Activated CD8-positive, alpha-beta memory T cell treated with anti-CD3 and anti-CD28 coated beads, Interleukin-2, amount 50 U/mL, for 1 hour (primary cell): ENCODE data around the gene FADS3.

Experiments
- DNase-seq: peaks from one replicate; pipeline ENCODE4 v3.0.0-alpha.2; 2020; ENCODE audit errors: extremely low read depth

Gene FADS3

DNA sequence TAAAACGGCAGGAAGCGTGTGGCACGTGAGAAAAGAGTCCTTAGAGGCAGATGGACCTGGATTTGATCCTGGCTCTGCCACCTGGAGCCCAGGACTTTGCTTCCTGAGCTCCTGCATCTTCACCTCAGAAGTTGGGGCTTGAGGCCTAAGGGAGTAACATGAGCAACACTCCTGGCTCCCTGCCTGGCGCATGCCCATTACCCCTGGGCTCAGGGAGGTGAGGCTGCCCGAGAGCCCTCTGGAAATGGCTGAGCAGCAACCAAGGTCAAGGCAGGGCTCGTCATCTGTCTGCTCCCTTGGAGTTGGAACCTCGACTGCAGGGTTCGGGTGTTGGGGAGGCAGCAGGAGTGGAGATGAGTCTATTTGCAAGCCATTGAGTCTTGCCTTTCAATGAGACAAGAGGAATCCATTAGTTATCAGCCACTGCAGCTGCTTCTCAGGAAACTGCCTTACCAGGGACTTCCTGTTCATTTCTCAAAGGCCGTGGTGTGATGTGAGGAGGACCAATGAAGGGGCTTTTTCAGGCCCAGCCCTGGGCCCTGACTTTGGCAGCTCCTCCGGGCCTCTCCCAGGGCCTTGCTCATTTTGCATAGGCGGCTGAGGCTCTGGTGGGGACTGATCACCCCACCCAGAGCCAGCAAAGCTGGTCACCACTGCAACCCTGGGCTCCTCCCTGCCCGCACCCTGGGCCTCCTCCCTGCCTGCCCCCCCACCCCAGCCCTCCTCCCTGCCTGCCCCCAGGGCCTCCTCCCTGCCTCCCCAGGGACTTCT lies 56.9 kb downstream of the FADS3 start:
- DNase-seq: no peak

DNA sequence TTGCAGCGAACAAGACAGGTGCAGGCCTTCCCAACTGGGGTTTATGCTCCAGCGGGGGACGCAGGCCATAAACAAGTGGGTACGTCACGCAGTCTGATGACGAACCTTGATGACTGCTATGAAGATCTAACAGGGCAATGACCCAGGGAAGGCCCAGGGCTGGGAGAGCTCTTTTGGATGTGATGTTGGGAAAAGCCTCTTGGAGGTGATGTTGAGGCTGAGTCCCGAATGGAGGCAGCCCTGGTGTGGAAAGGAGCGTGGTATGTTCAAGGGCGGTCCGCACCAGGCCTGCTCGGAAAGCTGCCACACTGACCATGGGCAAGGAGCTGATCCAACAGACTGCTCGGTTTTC lies 57.4 kb downstream of the FADS3 start:
- no peak for DNase-seq

DNA sequence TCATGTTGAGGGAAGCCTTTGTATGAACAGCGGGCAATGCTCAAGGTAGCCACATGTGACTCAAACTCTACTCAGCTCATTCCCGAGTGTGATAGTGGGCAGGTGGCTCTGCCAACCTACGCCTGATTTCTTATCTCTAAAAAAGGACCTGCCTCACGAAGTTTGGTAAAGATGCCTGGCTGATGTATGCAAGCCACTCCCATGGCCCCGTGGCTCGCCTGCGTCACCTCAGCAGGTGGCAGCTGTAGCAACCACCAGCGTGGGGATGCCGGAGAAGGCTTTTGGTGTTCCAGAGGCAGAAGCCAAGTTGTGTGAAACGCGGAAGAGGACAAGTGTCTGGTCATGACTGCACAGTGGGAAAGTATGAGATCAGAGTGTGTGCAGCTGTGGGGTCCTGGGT lies 57.9 kb downstream of the FADS3 start:
- no peak for DNase-seq

DNA sequence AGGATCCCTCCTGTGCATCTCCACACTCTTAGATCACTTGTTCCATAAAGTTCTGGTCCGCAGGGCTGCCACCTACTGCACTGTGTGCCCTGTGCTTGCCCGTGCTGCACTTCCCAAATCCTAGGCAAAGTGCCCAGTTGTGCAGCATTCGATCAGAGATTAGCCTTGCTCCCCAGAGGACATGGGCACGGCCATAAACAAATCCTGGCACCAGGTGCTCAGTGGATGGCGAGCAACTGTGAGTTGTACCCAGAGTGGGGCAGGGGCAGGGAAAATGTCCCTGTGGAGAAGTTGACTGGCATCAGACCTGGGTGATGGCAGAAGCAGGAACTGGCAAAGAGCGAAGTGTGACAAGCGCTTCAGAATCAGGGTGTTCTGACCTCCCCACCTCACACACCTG lies 58.6 kb downstream of the FADS3 start:
- DNase-seq: no peak

DNA sequence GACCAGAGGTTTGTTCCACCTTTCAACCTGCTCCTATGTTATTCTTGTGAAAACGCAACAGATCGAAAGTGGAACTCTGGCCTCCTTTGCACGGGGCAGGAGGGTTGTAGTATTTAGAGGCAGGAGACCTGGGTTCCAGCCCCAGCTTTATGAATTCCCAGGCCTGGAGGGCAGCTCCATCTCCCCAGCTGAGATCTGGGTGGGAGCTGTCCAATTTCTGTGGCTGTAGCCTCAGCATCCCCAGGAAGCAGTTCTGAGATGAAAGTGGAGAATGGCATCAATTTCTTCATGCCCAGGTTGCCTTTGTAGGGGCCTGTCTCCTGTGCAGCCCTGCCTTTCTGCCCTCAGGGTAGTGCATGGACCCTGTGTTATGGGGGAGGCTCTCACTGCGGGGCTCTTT lies 59.1 kb downstream of the FADS3 start:
- no peak for DNase-seq

DNA sequence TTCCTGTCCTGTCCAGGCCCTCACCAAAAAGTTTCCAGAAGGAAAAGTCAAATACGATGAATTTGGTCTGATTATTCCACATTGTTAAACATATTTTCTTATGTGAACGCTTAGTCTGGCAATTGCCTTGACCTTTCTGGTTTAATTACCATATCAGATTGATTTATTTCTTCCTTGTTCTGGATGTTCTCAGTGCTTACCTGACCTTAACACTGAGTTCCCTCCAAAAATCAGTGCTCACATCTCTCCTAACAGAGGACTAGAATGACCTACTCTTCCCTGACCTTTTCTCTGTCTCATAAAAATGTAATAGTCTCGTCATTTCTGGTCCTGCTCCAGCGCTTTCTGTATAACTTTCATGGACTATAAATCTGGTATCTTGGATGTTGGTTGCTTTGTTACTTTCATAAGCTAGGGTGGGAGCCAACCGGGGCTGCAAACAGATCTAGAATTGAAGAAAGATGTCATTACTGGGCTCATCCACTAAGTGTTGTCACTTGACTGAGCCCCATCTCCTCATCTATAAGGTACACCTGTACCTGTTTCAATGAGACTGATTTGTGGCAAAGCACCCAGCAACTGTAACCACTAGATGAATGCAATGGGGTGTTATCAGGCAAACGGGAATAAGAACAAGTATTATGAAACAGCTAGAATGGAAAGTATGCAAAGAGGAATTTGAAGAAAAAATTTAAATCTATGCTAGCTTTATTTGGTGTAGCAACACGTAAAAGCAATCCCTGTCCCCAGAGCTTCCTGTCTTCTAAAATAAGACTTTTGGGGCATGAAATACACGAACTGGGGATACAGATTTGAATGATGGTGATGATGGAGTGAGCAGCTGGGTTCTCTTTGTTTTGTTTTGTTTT lies 60.9 kb downstream of the FADS3 start:
- DNase-seq: no peak

DNA sequence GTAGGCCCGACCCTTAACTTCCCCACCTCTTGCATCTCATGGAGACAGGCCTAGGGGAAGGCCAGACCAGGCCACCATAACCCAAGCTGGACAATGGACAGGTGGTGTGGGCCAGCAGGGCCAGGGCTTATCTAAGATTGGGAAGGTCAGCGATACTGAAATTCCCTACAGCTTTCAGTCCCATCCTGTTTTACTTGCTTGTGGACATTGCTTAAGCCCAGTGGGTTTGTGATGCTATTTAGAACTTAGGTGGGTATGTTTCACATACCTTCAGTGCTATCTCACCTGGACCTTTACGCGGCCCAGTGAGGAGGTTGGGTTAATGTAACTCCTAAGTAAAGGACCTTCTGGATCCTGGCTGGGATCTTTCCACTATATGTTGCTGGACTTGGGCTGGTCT lies 61.5 kb downstream of the FADS3 start:
- no peak for DNase-seq

DNA sequence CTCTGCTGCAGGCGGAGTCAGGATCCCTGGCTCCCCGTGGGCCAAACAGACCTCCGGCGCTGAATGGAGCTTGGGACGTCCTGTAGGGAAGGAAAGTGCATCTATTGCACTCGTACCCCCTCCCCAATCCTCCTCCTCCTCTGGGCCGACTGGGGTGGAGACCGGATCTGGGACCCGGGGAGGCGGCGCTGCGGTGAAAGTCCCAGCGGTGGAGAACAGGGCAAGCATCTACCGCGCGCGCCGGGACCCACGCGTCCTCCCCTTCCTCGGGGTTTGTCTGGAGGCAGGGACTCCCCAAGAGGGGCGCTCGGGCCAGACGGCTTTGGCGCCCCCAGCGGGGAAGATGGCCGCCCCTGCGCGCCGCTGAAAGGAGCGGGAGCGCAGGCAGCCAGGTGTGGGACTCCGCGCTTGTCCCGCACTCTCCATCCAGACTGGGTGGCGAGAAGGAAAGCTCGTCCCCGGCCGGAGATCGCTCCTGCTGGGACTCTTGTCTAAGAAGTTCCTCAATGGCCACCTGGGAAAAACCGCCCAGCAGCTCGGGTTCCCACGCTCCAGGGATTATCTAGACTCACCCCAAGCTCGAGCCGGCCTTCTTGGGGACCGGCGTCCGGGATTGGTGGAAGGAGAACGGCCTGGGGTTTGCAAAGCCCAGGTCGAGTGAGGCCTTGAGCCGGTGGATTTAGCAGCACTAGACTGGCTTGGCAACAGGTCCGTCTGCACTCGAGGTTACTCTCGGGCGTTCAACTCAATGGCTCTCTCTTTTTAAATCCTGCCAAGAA lies 62.5 kb downstream of the FADS3 start:
- no peak for DNase-seq

DNA sequence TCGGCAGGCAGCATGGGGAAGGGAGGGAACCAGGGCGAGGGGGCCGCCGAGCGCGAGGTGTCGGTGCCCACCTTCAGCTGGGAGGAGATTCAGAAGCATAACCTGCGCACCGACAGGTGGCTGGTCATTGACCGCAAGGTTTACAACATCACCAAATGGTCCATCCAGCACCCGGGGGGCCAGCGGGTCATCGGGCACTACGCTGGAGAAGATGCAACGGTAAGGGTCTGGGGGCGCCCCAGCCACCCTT lies 63.0 kb downstream of the FADS3 start:
- DNase-seq: no peak

DNA sequence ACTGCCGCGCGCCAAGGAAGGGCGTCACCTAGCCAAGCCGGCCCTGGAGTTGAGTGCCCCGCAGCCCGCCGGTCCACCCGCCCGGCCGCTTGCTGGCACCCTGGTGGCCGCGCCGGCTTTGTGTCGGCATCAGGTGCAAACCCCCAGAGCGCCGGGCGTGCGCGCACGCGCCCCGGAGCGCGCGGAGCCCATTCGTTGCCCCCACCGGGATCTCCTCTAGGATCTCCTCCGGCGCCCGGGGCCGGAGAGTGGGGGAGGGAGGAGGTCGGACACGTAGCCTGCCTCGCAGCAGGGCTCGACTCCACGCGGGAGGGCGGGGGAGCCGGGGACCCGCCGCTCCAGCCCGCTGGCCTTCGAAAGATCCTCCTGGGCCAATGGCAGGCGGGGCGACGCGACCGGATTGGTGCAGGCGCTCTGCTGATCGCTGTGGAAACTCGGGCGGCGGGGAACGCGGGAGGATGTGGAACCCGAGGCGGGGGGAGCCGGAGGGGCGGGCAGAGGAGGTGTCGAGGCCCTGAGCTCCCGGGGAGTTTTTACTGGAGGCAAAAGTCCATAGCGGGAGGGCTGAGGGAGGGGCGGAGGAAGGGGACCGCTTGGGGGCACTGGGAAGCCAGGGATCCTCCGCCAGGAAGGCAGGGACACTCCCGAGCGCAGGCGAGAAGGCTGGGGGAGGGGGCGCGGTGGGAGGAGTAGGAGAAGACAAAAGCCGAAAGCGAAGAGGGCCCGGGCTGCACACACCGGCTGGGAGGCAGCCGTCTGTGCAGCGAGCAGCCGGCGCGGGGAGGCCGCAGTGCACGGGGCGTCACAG lies 63.6 kb downstream of the FADS3 start, which contains the start of gene FADS2:
FADS2 (plus strand) TSS at position 730 of the 808 bp plus-strand sequence. CDS start 91 bp downstream, outside the sequence.
- DNase-seq: peak; percentile 32

DNA sequence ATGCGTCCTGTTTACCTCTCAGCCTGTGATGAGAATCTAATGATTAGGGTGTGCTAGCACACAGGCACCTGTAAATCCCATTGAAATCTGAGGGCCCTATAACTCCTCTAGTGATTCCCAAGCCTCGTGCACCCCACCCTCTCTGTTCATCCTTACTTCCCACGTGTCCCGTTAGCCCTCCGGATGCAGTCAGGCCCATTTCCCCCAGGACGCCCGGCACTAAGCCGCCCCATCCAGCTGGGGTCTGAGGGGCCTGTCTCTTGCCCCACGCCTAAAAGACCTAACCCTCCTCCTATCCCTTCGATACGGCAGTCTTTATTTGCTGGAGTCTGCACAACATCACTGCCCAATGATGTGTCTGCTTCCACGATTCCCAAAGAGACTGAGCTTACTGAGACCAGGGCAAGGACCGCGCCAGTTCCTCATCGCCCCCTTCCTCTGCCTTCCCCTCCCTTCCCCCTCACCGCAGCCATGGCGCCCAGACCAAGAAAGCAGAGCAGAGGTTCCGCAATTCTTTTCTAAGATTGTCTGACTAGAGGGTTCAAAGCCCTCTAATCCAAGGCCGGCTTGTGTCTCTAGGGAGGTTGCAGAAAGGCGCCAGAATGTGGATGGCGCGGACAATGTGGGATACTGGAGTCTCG lies 64.3 kb downstream of the FADS3 start:
- DNase-seq: no peak
